Mammary epithelial cell (primary cell): Measurements from ENCODE around the gene DIPK1B.

ENCODE experiments used
- CTCF ChIP-seq, 2 donors: IDR thresholded peaks in 1 of 2; conservative IDR thresholded peaks in 1 of 2; 2 replicates each; pipeline ENCODE4 v1.5.1; 2011 to 2012; ENCODE audit warnings: inconsistent platforms in 2 of 2, low read length in 2 of 2, mild to moderate bottlenecking in 2 of 2, control low read depth in 1 of 2, low read depth in 1 of 2; ENCODE audit not compliant: insufficient read depth in 1 of 2; ENCODE audit errors: extremely low read depth in 1 of 2
- EZH2 ChIP-seq: IDR thresholded peaks from 2 replicates; pipeline ENCODE4 v1.6.1; 2012; ENCODE audit warnings: low read length, inconsistent platforms, borderline replicate concordance

DNA sequence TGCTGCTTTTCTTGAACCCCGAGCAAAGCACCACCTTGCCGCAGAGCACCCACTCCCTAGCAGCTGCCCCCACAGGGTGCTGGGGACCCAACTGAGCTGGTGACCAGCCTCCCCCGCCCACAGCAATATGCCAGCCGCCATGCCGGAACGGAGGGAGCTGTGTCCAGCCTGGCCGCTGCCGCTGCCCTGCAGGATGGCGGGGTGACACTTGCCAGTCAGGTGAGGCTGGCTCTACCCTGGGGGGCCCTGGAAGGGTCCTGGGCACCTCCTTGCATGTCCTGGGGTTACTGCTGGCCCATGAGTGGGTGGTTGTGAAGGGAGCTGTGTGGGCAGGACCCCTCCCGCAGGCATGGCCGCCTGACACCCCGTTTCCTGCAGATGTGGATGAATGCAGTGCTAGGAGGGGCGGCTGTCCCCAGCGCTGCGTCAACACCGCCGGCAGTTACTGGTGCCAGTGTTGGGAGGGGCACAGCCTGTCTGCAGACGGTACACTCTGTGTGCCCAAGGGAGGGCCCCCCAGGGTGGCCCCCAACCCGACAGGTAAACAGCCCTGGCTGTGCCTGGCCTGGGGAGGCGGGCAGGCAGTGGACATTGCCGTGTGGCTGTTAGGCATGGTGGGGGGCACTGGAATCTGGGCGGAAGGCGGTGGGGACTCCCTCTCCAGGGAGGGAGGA lies 42.4 kb upstream of the DIPK1B start:
- no peak for TF ChIP-seq EZH2
- TF ChIP-seq CTCF (conservative IDR thresholded peaks at IDR 0.05 in 1 of 2, IDR thresholded peaks at IDR 0.05 in 1 of 2; ENCODE audit: extremely low read depth in 1 of 2, insufficient read depth in 1 of 2, low read depth in 1 of 2, low read length in 2 of 2), result no peak
